C4-2B (cell line): ENCODE measurements around the gene TNFSF12.
"Not testable (repeated sequence)": the region's sequence is repeated elsewhere in the genome, so short reads cannot be mapped to it uniquely, and the experiment has no call there.

Experiments
- CTCF ChIP-seq: fragments of 450-650 bp; conservative IDR thresholded peaks from 2 replicates; pipeline ENCODE4 v1.5.1; 2017; ENCODE audit warnings: mild to moderate bottlenecking
- ZFX ChIP-seq: fragments of 450-650 bp; IDR thresholded peaks from 2 replicates; pipeline ENCODE4 v1.6.1; 2017

- TF ChIP-seq CTCF, ZFX: not testable (repeated sequence)
Measured at GRCh38 chr17:7597561-7597960, 48.7 kb downstream of the TNFSF12 start.
